Keratinocyte (primary cell): ENCODE measurements around the gene CD79A.

Source experiments
- CTCF ChIP-seq, 3 experiments: IDR thresholded peaks in 1 of 3; conservative IDR thresholded peaks in 1 of 3; optimal IDR thresholded peaks in 1 of 3; 2 replicates in 2 of 3; 3 replicates in 1 of 3; pipeline versions ENCODE3 to v1.5.1; 2011; ENCODE audit warnings: low read length in 3 of 3, mild to moderate bottlenecking in 3 of 3, moderate library complexity in 2 of 3, control low read depth in 1 of 3, inconsistent platforms in 1 of 3; ENCODE audit not compliant: insufficient read depth in 2 of 3; ENCODE audit errors: extremely low read depth in 1 of 3
- EZH2 ChIP-seq: IDR thresholded peaks from one replicate; pipeline ENCODE4 v1.6.1; 2012; ENCODE audit warnings: inconsistent platforms, mild to moderate bottlenecking, low read length, moderate library complexity

- no peak for TF ChIP-seq CTCF (optimal IDR thresholded peaks at IDR 0.05 in 1 of 3, IDR thresholded peaks at IDR 0.05 in 1 of 3, conservative IDR thresholded peaks at IDR 0.05 in 1 of 3; ENCODE audit: extremely low read depth in 1 of 3, insufficient read depth in 2 of 3, low read length in 3 of 3)
- TF ChIP-seq EZH2, result no peak
Measured at GRCh38 chr19:41866284-41866683, 10.8 kb upstream of the CD79A start.
